Fibroblast of lung (primary cell): ENCODE results near the gene RERE. TPM values are rescaled to one million over a fixed set of nuclear protein-coding genes. Genes with fewer than 3 reads are reported as not detected.
A peak's percentile ranks its signal among the peaks of the same experiment; 100 is the strongest.

Experiments
- DNase-seq, 2 donors: peaks; one replicate each; pipeline versions ENCODE4 v3.0.0 to v3.0.0-alpha.2; 2010; ENCODE audit warnings: low read depth in 2 of 2
- H2AFZ ChIP-seq: 2 replicates; pipeline ENCODE4 v1.5.1; 2012; ENCODE audit warnings: low read length, control low read depth, inconsistent platforms
- H3K27ac ChIP-seq: 2 replicates; pipeline ENCODE4 v1.5.1; 2011; ENCODE audit warnings: low read length, control low read depth; ENCODE audit not compliant: insufficient read depth
- H3K27me3 ChIP-seq: 2 replicates; pipeline ENCODE4 v1.5.1; 2011; ENCODE audit warnings: mild to moderate bottlenecking, low read length; ENCODE audit not compliant: control insufficient read depth, insufficient read depth
- H3K36me3 ChIP-seq: 2 replicates; pipeline ENCODE4 v1.5.1; 2011; ENCODE audit warnings: low read length; ENCODE audit not compliant: control insufficient read depth, insufficient read depth
- H3K4me1 ChIP-seq: 2 replicates; pipeline ENCODE4 v1.5.1; 2011; ENCODE audit warnings: low read length; ENCODE audit not compliant: control insufficient read depth, insufficient read depth; ENCODE audit errors: extremely low read depth
- H3K4me2 ChIP-seq: 2 replicates; pipeline ENCODE4 v1.5.1; 2011; ENCODE audit warnings: low read length, control low read depth; ENCODE audit not compliant: insufficient read depth; ENCODE audit errors: extremely low read depth
- H3K4me3 ChIP-seq, 4 experiments: fragments of 200-600 bp in 1 of 4; sonication (generic) in 1 of 4; replicated peaks in 1 of 4; 2 replicates each; pipeline ENCODE4 v1.5.1; 2011 to 2016; ENCODE audit warnings: low read length in 4 of 4, low read depth in 3 of 4, mild to moderate bottlenecking in 3 of 4, control low read depth in 2 of 4, inconsistent platforms in 1 of 4, mixed read lengths in 1 of 4; ENCODE audit not compliant: insufficient read depth in 1 of 4; ENCODE audit errors: control extremely low read depth in 1 of 4
- H3K79me2 ChIP-seq: 2 replicates; pipeline ENCODE4 v1.5.1; 2012; ENCODE audit warnings: mild to moderate bottlenecking, low read length, inconsistent platforms; ENCODE audit not compliant: control insufficient read depth, insufficient read depth
- H3K9ac ChIP-seq: 2 replicates; pipeline ENCODE4 v1.5.1; 2011; ENCODE audit warnings: mild to moderate bottlenecking, low read length, control low read depth; ENCODE audit not compliant: insufficient read depth
- H3K9me3 ChIP-seq: 2 replicates; pipeline ENCODE4 v1.5.1; 2012; ENCODE audit warnings: low read depth, low read length; ENCODE audit not compliant: control insufficient read depth, insufficient read depth
- H4K20me1 ChIP-seq: 2 replicates; pipeline ENCODE4 v1.5.1; 2011; ENCODE audit warnings: low read length; ENCODE audit not compliant: control insufficient read depth, insufficient read depth; ENCODE audit errors: extremely low read depth
- CTCF ChIP-seq, 2 donors: IDR thresholded peaks in 1 of 2; conservative IDR thresholded peaks in 1 of 2; 1 replicate in 1 of 2; 2 replicates in 1 of 2; pipeline ENCODE4 v1.5.1; 2011 to 2012; ENCODE audit warnings: low read length in 2 of 2, control low read depth in 1 of 2, inconsistent platforms in 1 of 2, low read depth in 1 of 2, mild to moderate bottlenecking in 1 of 2
- EZH2 ChIP-seq: IDR thresholded peaks from 2 replicates; pipeline ENCODE4 v1.5.1; 2012; ENCODE audit warnings: low read length, control low read depth, mild to moderate bottlenecking; ENCODE audit errors: missing control alignments
- polyA plus RNA-seq, 2 donors: library from polyadenylated mRNA; depleted of rRNA in 1 of 2; stranded (reverse) in 1 of 2; unstranded in 1 of 2; fragments of >200 nt; gene quantifications; 2 replicates each; pipeline ENCODE4 v1.2.1, GENCODE V29; 2011 to 2012; ENCODE audit warnings: missing spikeins in 1 of 2
- total RNA-seq: library from RNA; depleted of rRNA; stranded (reverse); fragments of >200 nt; gene quantifications from 2 replicates; pipeline ENCODE4 v1.2.1, GENCODE V29; 2014

The RERE gene
- total and polyA plus RNA-seq, 2 donors (not counting 1 experiment from before 2014, with no cell fraction given), result 3.7 to 51.0 TPM

- DNase-seq, result peak in 1 of 2 donors; percentile 47
- no peak overlapping the region for H3K9ac ChIP-seq
- H3K36me3 ChIP-seq, result no peaks in the 10 kb centered on the region
- H3K27me3 ChIP-seq, result no peaks in the 10 kb centered on the region
- H3K4me1 ChIP-seq, result no peaks in the 10 kb centered on the region
- no peak overlapping the region for H3K4me2 ChIP-seq
- TF ChIP-seq CTCF (conservative IDR thresholded peaks at IDR 0.05 in 1 of 2, IDR thresholded peaks at IDR 0.05 in 1 of 2; ENCODE audit: low read depth in 1 of 2, low read length in 2 of 2) (no peak), EZH2 (no peak)
- H3K79me2 ChIP-seq, result no peaks in the 10 kb centered on the region
- H2AFZ ChIP-seq, result no peak overlapping the region
- no peaks in the 10 kb centered on the region for H4K20me1 ChIP-seq
- no peak overlapping the region for H3K27ac ChIP-seq
- no peak overlapping the region for H3K4me3 ChIP-seq
- no peaks in the 10 kb centered on the region for H3K9me3 ChIP-seq
Measured at GRCh38 chr1:8754993-8755392, 62.4 kb downstream of the RERE start.

- Histone ChIP-seq H2AFZ (no peak overlapping the region), H3K4me2 (no peak overlapping the region), H3K79me2 (no peaks in the 10 kb centered on the region), H3K4me3 (no peak overlapping the region), H3K9me3 (no peaks in the 10 kb centered on the region), H3K27ac (no peak overlapping the region), H3K9ac (no peak overlapping the region), H3K27me3 (no peaks in the 10 kb centered on the region), H4K20me1 (no peaks in the 10 kb centered on the region), H3K36me3 (no peaks in the 10 kb centered on the region), H3K4me1 (no peaks in the 10 kb centered on the region)
- TF ChIP-seq EZH2, result no peak
- TF ChIP-seq CTCF (conservative IDR thresholded peaks at IDR 0.05 in 1 of 2, IDR thresholded peaks at IDR 0.05 in 1 of 2; ENCODE audit: low read depth in 1 of 2, low read length in 2 of 2), result no peak
- DNase-seq, result no peak
Measured at GRCh38 chr1:8754247-8754650, 63.2 kb downstream of the RERE start.

- TF ChIP-seq CTCF (conservative IDR thresholded peaks at IDR 0.05 in 1 of 2, IDR thresholded peaks at IDR 0.05 in 1 of 2; ENCODE audit: low read depth in 1 of 2, low read length in 2 of 2), result no peak
- no peak for TF ChIP-seq EZH2
- Histone ChIP-seq H3K9me3 (no peaks in the 10 kb centered on the region), H3K27me3 (no peaks in the 10 kb centered on the region), H3K79me2 (no peaks in the 10 kb centered on the region), H2AFZ (no peak overlapping the region), H3K9ac (no peak overlapping the region), H3K4me2 (no peak overlapping the region), H3K36me3 (no peaks in the 10 kb centered on the region), H4K20me1 (no peaks in the 10 kb centered on the region), H3K27ac (no peak overlapping the region), H3K4me1 (no peaks in the 10 kb centered on the region), H3K4me3 (no peak overlapping the region)
- DNase-seq, result no peak
Measured at GRCh38 chr1:8753736-8754135, 63.7 kb downstream of the RERE start.
